ENCODE results near the gene SLC4A3. TPM values are rescaled to one million over a fixed set of nuclear protein-coding genes. Genes with fewer than 3 reads are reported as not detected.

The SLC4A3 gene
- total and polyA plus RNA-seq, 12 donors = 197 to 671 (median 370) TPM

GRCh38 chr2:219663116-219663762 lies 35.8 kb downstream of the SLC4A3 start:
- H3K27ac ChIP-seq = no peak overlapping the region
- DNase-seq (no peak), ATAC-seq (no peak)
- peaks cover 0 to 15% (median 10%) of the 10 kb centered on the region in 9 donors for H3K4me1 ChIP-seq
- no peak overlapping the region for H3K4me3 ChIP-seq
- H3K36me3 ChIP-seq = no peaks in the 10 kb centered on the region
- H3K27me3 ChIP-seq = no peaks in the 10 kb centered on the region
- intact Hi-C loops (cut with DNase I) = no loop called here
- TF ChIP-seq, protein P1, sequence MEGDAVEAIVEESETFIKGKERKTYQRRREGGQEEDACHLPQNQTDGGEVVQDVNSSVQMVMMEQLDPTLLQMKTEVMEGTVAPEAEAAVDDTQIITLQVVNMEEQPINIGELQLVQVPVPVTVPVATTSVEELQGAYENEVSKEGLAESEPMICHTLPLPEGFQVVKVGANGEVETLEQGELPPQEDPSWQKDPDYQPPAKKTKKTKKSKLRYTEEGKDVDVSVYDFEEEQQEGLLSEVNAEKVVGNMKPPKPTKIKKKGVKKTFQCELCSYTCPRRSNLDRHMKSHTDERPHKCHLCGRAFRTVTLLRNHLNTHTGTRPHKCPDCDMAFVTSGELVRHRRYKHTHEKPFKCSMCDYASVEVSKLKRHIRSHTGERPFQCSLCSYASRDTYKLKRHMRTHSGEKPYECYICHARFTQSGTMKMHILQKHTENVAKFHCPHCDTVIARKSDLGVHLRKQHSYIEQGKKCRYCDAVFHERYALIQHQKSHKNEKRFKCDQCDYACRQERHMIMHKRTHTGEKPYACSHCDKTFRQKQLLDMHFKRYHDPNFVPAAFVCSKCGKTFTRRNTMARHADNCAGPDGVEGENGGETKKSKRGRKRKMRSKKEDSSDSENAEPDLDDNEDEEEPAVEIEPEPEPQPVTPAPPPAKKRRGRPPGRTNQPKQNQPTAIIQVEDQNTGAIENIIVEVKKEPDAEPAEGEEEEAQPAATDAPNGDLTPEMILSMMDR (IDR thresholded peaks at IDR 0.05) = no peak
- peaks cover 0 to 13% (median 4%) of the 10 kb centered on the region in 11 donors for H3K9me3 ChIP-seq
- 79 to 86% methylated on average over 11 of the region's 11 CpGs for WGBS, 2 donors

- intact Hi-C loops (cut with DNase I) = no loop called here
- H3K9me3 ChIP-seq = peaks cover 0 to 13% (median 4%) of the 10 kb centered on the region in 11 donors
- no peaks in the 10 kb centered on the region for H3K27me3 ChIP-seq
- peaks cover 0 to 15% (median 10%) of the 10 kb centered on the region in 9 donors for H3K4me1 ChIP-seq
- 83 to 88% methylated on average over 5 of the region's 5 CpGs for WGBS, 2 donors
- no peak overlapping the region for H3K27ac ChIP-seq
- no peaks in the 10 kb centered on the region for H3K36me3 ChIP-seq
- TF ChIP-seq, protein P1 (IDR thresholded peaks at IDR 0.05) = no peak
- DNase-seq (no peak), ATAC-seq (no peak)
- H3K4me3 ChIP-seq = no peak overlapping the region
These were observed 36.6 kb downstream of the SLC4A3 start for GRCh38 chr2:219664041-219664440.

DNA sequence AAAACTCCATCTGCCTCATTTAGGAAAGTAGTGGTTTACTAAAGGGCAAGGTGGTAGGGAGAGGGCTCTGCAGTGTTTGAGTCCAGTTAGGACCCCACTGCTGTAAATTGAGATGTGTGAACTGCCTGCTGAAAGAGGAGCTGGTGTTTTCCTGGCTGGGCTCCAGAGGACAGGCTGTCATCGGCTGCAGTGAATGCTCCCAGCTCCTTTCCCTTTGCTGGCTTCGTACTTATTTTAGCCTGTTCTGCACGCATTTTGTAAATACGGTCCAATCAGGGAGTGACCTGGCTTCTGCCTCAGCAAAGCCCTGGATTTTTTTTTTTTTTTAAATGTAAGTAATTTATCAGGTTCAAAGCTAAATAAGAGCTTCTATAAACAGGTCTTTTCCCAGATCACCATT lies 37.5 kb downstream of the SLC4A3 start:
- H3K27ac ChIP-seq = peak overlapping the region in 9 of 10 donors; percentile 36 to 70 (median 55)
- TF ChIP-seq, protein P1 (IDR thresholded peaks at IDR 0.05) = no peak
- intact Hi-C loops (cut with DNase I) = no loop called here
- peak; percentile 62 to 79 for DNase-seq
- H3K9me3 ChIP-seq = peaks cover 0 to 13% (median 4%) of the 10 kb centered on the region in 11 donors
- 9 to 13% methylated on average over 4 of the region's 4 CpGs for WGBS, 2 donors
- ATAC-seq = peak; percentile 75 to 93 (median 82)
- H3K27me3 ChIP-seq = no peaks in the 10 kb centered on the region
- H3K4me3 ChIP-seq = no peak overlapping the region
- H3K36me3 ChIP-seq = no peaks in the 10 kb centered on the region
- peaks cover 0 to 15% (median 10%) of the 10 kb centered on the region in 9 donors for H3K4me1 ChIP-seq

- TF ChIP-seq, protein P1 (IDR thresholded peaks at IDR 0.05) = no peak
- intact Hi-C loops (cut with DNase I) = no loop called here
- DNase-seq (no peak), ATAC-seq (peak in 2 of 8 donors; percentile 20 to 49)
- H3K4me3 ChIP-seq = no peak overlapping the region
- H3K36me3 ChIP-seq = no peaks in the 10 kb centered on the region
- no peaks in the 10 kb centered on the region for H3K27me3 ChIP-seq
- H3K4me1 ChIP-seq = peaks cover 0 to 15% (median 10%) of the 10 kb centered on the region in 9 donors
- 39 to 43% methylated on average over 6 of the region's 6 CpGs for WGBS, 2 donors
- H3K9me3 ChIP-seq = peaks cover 0 to 9% (median 4%) of the 10 kb centered on the region in 11 donors
- peak overlapping the region in 3 of 10 donors; percentile 2 to 70 (median 65) for H3K27ac ChIP-seq
These were observed 38.5 kb downstream of the SLC4A3 start for GRCh38 chr2:219665926-219666325.
